ENCODE data around the gene CASQ2.

DNA sequence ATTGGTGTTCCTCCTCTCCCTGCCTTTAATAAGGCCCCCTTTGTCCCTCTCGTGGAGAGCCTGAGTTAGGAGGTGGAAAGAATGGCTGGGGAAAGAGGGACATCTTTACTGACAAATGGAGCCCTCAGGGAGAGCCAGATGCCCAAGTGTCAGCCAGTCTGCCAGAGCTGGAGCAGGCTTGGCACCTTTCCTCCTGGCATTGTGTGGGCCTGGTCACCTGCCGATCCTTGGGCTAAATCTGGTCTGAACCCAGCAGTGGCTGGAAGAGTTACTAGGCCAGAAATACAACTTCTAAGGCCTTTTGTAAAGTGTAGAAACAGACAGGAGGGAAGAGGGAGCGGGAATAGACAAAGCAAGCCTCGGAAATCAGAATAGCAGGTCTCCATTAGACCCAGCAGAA lies 101.8 kb downstream of the CASQ2 start:
- TF ChIP-seq, protein P1, sequence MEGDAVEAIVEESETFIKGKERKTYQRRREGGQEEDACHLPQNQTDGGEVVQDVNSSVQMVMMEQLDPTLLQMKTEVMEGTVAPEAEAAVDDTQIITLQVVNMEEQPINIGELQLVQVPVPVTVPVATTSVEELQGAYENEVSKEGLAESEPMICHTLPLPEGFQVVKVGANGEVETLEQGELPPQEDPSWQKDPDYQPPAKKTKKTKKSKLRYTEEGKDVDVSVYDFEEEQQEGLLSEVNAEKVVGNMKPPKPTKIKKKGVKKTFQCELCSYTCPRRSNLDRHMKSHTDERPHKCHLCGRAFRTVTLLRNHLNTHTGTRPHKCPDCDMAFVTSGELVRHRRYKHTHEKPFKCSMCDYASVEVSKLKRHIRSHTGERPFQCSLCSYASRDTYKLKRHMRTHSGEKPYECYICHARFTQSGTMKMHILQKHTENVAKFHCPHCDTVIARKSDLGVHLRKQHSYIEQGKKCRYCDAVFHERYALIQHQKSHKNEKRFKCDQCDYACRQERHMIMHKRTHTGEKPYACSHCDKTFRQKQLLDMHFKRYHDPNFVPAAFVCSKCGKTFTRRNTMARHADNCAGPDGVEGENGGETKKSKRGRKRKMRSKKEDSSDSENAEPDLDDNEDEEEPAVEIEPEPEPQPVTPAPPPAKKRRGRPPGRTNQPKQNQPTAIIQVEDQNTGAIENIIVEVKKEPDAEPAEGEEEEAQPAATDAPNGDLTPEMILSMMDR (IDR thresholded peaks at IDR 0.05): no peak
- TF ChIP-seq EZH2 (IDR thresholded peaks at IDR 0.05) (no peak), EZH2phosphoT487 (IDR thresholded peaks at IDR 0.05) (no peak)
